ENCODE measurements around the gene C9orf50. TPM values are rescaled to one million over a fixed set of nuclear protein-coding genes. Genes with fewer than 3 reads are reported as not detected.

C9orf50 gene
- total and polyA plus RNA-seq, 2 donors (not counting 1 experiment from before 2014, with no cell fraction given), result not detected

DNA sequence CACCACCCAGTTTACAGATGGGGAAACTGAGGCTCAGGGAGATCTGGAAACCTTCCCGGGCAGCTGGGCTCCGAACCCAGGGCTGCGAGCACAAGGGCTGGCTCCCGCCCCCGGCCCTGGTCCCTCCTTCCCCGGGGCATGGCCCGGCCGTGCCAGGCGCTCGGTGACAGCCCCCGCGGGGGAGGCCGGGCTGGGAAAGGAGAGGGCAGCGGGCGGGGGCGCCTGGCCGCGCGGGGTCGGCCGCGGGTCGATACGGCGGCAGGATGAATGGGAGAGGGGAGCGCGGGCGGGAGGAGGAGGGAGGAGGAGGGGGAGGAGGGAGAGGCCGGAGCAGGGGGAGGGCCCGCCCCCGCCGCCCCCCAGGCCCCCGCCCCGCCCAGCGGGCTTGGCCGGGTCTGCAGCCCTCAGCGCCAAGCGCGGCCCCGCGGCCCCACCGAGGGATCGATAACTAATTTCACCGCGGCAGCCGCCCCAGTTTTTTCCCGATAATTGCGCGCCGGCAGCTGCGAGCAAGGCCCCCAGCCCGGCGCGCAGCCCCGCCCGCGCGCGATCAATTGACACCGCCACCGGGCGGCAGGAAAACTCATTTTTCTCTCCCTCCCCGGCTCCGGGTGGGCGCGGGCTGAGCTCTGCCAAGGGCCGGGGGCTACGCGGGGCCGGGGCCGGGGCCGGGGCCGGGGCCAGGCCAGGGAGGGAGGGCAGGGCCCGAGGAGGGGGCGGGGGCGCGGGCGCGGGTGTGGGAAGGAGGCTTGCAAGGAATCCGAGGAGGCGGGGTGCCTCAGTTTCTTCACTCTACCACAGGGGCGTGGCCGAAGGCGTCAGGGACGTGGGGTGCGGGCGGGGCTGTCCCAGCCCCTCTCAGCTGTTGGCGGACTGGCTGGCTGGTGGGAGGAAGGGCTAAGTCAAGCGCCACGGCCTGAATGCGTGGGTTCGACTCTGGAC lies 52.1 kb downstream of the C9orf50 start:
- POLR2A ChIA-PET, result no interaction called here
- peak overlapping the region; percentile 38 for H2AFZ ChIP-seq (ENCODE audit: insufficient read depth, low read depth, low read length, poor library complexity, severe bottlenecking)

More for the DNA sequence above, 52.1 kb downstream of the C9orf50 start:
- ATAC-seq (ENCODE audit: low read depth) (no peak), DNase-seq (no peak)
- peaks cover 15 to 18% of the 10 kb centered on the region in 2 donors for H3K4me1 ChIP-seq (ENCODE audit: control insufficient read depth in 2 of 2, insufficient read depth in 2 of 2, low read length in 2 of 2)
- no peaks in the 10 kb centered on the region for H3K79me2 ChIP-seq (ENCODE audit: control insufficient read depth, insufficient read depth, low read length)
- peak overlapping the region in 1 of 5 experiments; percentile 24 for H3K4me3 ChIP-seq (ENCODE audit: control extremely low read depth in 1 of 5, extremely low read depth in 1 of 5, insufficient read depth in 1 of 5, low read depth in 2 of 5, low read length in 4 of 5)
- peak overlapping the region; percentile 74 for H3K4me2 ChIP-seq (replicated peaks; ENCODE audit: low read depth, low read length, poor library complexity, severe bottlenecking)
- H4K20me1 ChIP-seq (ENCODE audit: control insufficient read depth, insufficient read depth, low read length, poor library complexity, severe bottlenecking), result no peaks in the 10 kb centered on the region
- WGBS (ENCODE audit: insufficient coverage), result 2% methylated on average over 66 of the region's 92 CpGs
- intact Hi-C loops (cut with micrococcal nuclease), result no loop called here
- H3K27ac ChIP-seq (ENCODE audit: low read length in 2 of 2), result no peak overlapping the region
- peaks cover 0 to 38% (median 11%) of the 10 kb centered on the region in 4 experiments for H3K27me3 ChIP-seq (replicated peaks in 1 of 4; ENCODE audit: control extremely low read depth in 1 of 4, control insufficient read depth in 3 of 4, insufficient read depth in 4 of 4, low read length in 3 of 4)
- CTCF ChIA-PET, result interaction anchor here (1.4 to 2.9 kb wide), 2 partner anchors 15 to 185 kb away, joined by 3 to 7 read pairs; no protein-coding TSS in a partner anchor
- H3K36me3 ChIP-seq (replicated peaks in 1 of 2; ENCODE audit: control extremely low read depth in 1 of 2, control insufficient read depth in 1 of 2, extremely low read depth in 1 of 2, insufficient read depth in 2 of 2, low read length in 1 of 2), result no peaks in the 10 kb centered on the region
- peak overlapping the region; percentile 29 for H3K9ac ChIP-seq (ENCODE audit: low read length)
- peaks cover 0 to 3% (median 0%) of the 10 kb centered on the region in 3 donors for H3K9me3 ChIP-seq (ENCODE audit: control extremely low read depth in 1 of 3, control insufficient read depth in 2 of 3, insufficient read depth in 1 of 3, low read length in 2 of 3)
- no peak for TF ChIP-seq EZH2 (IDR thresholded peaks at IDR 0.05; ENCODE audit: borderline replicate concordance, insufficient read depth, low read depth, low read length, poor library complexity, severe bottlenecking)
- no peak for TF ChIP-seq CTCF (IDR thresholded peaks at IDR 0.05)
- Mint-ChIP-seq H3K27me3 (peaks cover 42% of the 10 kb centered on the region), H3K4me1 (peaks cover 12% of the 10 kb centered on the region), H3K27ac (no peak overlapping the region), H3K9me3 (ENCODE audit: insufficient read depth) (no peaks in the 10 kb centered on the region), H3K4me3 (peak overlapping the region; percentile 85)

All from B cell (primary cell).